ENCODE data around the gene PRKAG2.

DNA sequence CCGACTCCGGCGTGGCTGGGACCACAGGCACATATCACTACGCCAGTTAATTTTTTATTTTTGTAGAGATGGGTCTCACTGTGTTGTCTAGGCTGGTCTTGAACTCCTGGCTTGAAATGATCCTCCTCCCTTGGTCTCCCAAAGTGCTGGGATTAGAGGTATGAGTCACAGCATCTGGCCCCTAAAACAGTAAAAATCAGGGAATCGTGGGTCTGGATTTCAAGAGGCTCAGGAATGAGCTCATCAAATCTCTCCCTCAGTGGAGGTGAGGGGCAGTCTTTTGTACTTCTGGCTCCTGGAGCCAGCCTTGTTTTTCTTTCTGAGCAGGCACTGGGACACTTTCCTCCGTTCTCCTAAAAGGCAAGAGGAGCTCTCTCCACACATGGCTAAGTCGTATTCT, 325.1 kb downstream of the PRKAG2 start:
- TF ChIP-seq POLR2A (IDR thresholded peaks at IDR 0.05; ENCODE audit: low read depth, low read length): no peak
- no peak for TF ChIP-seq TAF1 (IDR thresholded peaks at IDR 0.05; ENCODE audit: low read depth, low read length)

Measured in GM12891 (cell line).